GM18907 (cell line): ENCODE results near the gene FBXO41.

Experiments
- ATAC-seq: cut with Tn5 transposase; IDR thresholded peaks from one replicate; pipeline ENCODE4 v1.9.1; 2021; ENCODE audit warnings: mild to moderate bottlenecking, moderate library complexity; ENCODE audit not compliant: unreplicated experiment

The FBXO41 gene

DNA sequence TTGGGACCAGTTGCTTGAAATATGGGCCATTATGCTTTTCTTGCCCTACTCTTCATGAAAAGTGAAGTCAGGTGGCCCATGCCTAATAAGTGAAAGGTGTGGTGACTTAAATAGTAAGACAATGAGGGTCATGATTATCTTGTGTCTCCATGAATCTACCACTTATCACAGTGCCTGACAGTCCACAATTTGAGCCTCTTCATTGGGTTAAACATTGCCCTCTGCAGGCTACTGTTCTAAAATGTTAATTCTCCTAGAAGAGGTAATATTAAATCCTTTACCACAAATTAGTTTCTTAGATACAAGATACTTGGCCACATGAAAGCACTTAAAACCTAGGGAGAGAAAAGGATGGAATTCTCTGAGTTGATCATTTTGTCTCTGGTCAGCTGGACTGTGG is 5.0 kb upstream of the FBXO41 start:
- no peak for ATAC-seq

GRCh38 chr2:73286134-73286655 is 1.9 kb upstream of the FBXO41 start:
- no peak for ATAC-seq

DNA sequence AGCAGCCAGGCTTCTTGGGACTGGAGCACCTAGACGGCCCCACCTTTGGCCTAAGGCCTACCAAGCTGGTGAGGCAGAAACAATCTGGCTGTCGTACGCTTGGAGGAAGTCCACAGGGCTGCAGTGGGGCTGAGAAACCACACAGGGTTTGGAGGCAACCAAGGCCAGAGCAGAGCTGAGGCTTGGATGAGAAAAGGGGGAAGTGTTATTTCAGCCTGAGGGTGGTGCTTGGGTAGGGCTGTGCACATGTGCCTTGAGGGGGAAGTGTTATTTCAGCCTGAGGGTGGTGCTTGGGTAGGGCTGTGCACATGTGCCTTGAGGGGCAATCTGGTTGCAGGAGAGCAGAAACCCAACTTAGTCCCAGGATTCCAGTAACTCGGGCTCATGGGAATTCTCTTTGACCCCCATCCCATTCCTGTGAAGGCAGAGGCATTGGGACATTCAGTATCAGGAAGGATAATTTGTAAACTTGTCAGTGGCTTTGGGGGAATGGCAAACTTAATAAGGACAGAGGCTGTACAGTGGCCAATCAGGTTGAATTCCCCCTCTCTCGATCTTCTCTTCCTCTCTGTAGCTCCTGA is 971 bp upstream of the FBXO41 start:
- ATAC-seq, result peak; percentile 65

- ATAC-seq, result peak; percentile 18
Observed at GRCh38 chr2:73283545-73284295, 558 bp downstream of the FBXO41 start.

- ATAC-seq, result no peak
Observed at GRCh38 chr2:73282924-73283544, 1.2 kb downstream of the FBXO41 start.

DNA sequence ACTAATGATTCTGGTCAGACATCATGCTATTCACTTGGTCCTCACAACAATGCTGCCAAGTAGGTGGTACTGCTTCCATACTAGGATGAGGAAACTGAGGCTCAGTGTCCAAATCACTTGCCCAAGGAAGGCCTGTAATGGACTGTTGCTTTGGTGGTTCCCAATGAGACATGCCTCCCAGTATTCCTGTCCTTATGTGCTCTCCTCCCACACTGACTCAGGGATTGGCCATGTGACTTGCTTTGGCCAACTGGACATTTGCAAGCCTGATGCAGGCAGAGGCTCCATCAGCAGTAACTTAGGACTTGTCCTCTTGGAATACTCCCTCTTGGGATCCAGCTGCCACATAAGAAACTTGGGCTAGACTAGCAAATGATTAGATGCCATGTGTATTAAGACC is 3.0 kb downstream of the FBXO41 start:
- no peak for ATAC-seq

GRCh38 chr2:73279852-73280251 is 4.4 kb downstream of the FBXO41 start:
- ATAC-seq, result no peak

DNA sequence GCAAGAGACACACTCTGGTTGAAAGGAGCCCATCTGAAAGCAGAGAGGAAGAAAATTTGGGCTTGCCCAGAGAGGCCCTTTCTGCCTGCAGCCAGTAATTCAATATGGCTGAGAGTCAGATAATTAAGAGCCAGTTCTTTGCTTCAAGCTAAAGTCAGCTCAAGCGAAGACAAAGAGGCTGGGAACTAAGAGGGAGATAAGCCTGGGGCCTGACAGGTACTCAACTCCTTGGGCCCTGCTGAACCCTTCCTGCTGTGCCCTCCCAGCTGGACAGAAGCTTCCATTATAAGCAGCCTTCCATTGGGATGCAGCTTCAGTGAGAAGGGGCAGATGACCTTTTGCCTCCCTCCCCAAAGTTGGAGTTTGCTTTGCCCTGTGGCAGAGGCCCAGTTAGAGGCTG is 12.0 kb downstream of the FBXO41 start:
- ATAC-seq, result no peak

DNA sequence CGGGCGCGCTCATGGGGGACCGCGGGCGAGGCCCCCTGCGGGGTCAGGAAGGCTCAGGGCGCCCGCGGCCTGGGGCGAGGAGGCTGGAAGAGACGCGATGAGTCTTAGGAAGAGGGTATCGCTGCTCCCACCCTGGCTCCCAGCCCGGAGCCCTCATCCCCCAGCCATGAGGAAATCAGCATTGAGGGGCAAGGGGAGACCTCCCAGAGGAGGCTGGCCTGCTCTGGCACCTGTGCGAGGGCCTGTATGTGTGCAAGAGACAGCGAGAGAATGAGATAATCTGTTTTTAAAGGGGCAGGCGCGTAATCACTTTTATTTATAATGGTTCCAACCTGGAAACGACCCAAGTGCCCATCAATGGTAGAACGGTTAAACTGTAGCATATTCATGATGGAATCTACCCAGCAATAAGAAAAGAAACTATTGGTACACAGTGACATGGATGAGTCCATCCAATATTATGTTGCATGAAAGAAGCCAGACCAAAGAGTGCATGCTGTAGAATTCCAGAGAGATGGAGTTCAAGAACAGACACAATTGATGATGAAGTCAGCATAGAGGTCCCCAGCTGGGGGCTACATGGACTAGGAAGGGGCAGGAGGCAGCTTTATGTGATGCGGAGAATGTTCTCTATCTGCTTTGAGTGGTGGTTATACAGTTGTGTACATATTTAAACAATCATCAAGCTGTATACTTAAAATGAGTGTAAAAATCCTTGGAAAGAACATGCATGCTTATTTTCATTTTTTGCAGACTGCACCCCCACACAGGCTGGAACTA is 14.4 kb downstream of the FBXO41 start:
- no peak for ATAC-seq

DNA sequence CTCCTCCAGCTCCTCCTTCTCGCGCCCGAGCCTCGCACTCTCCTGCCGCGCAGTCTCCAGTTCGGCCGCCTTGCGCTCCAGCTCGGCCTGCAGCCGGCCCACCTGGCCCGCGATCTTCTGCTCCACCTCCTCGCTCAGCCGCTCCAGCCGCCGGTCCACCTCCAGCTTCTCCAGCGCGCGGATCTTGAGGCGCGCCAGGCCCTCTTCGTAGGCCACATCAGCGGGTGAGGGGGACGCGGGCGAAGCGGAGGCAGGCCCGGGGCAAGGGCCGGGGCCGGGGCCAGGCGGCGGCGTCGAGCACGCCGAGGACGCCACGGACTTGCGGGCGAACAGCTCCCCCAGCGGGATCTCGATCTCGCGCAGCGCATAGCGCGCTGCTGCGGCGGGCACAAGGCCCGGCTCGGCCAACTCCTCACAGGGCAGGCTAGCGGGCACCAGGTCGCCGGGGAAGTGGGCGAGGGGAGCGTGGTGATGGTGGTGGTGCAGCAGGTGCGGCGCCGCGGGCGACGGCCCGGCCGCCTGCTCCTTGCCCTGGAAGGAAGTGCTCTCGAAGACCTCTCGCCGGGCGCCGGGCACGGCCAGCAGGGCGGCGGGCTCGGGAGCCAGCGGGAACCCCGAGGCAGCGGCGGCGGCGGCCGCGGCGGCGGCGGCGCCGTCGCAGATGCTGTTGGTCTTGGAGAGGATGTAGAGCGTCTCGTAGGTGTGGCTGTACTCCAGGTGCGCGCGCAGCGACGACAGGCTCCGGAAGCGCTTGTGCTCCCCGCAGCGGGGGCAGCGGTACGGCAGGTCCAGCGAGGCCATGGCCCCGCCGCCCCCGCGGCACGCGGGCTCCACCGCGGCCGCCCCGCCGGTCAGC is 15.2 kb downstream of the FBXO41 start:
- ATAC-seq, result no peak

- ATAC-seq, result no peak
Observed at GRCh38 chr2:73268366-73268829, 15.9 kb downstream of the FBXO41 start.

- ATAC-seq, result no peak
Observed at GRCh38 chr2:73267008-73267407, 17.3 kb downstream of the FBXO41 start.

DNA sequence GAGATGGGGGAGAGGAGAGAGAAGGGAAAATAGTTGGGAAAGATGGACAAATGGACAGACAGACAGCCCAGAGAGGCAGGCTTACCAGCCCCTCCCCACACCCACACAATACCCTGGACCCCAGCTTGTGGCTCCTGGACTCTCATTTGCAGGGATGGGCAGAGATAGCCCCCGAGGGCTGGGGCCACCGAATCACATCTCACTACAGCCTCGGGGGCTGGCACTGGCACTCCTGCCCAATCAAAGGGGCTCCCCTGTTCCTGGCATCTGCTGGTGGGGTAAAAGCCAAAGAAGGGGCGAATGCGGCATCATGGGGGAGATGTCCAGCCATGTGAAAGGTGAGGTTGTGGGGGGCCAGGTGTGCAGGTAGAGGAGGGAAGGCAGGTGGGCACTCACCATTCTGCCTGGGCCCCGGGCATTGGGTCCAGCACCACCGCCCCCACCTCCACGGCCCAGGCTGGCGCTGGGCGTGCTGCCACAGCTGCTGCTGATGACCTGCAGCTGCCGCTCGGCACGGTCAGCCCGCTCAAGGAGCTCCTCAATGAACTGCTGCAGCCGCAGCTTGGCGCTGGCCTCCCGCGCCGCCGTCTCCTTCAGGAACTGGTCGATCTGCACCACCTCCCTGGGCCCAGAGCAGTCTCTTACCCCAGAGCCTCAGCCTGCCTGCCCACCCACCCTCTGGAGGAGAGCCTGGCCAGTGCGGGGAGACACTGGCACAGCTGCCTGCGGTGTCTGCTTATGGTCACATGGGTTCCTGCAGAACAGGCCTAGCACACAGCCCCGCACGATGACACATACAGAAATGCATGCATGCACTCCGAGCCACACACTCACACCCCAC is 18.0 kb downstream of the FBXO41 start:
- ATAC-seq, result no peak

GRCh38 chr2:73265298-73266060 is 18.8 kb downstream of the FBXO41 start:
- ATAC-seq, result no peak

- ATAC-seq, result no peak
Observed at GRCh38 chr2:73264783-73265182, 19.5 kb downstream of the FBXO41 start.

GRCh38 chr2:73264332-73264606 is 20.0 kb downstream of the FBXO41 start:
- no peak for ATAC-seq

GRCh38 chr2:73263540-73264331 is 20.5 kb downstream of the FBXO41 start:
- ATAC-seq, result no peak
